A673 (cell line): ENCODE results near the gene LRRC57. TPM values are rescaled to one million over a fixed set of nuclear protein-coding genes. Genes with fewer than 3 reads are reported as not detected.

ENCODE experiments used
- BruUV-seq: library from RNA; stranded (reverse); fragments of 400-500 nt; replicated peaks from 2 replicates; lab custom pipeline; 2021; lab: Mats Ljungman, UMichigan
- CTCF ChIA-PET: fragments of 300-600 bp; sonication (Branson Sonifier 250); formaldehyde crosslinking; loops from one replicate; lab custom pipeline; 2022; ENCODE audit warnings: antibody characterized with exemption; lab: Charles Lee
- POLR2A ChIA-PET: fragments of 300-600 bp; sonication (Branson Sonifier 250); formaldehyde crosslinking; loops from one replicate; lab custom pipeline; 2022; ENCODE audit warnings: antibody characterized with exemption; ENCODE audit not compliant: low non-redundant PET; lab: Charles Lee
- DNase-seq: peaks from one replicate; pipeline ENCODE4 v3.0.0-alpha.2; 2015; ENCODE audit warnings: low spot score
- H3K27ac ChIP-seq: fragments of 200-600 bp; sonication (generic); 2 replicates; pipeline ENCODE4 v1.5.1; 2016; ENCODE audit warnings: mixed run types, low read depth, mild to moderate bottlenecking, mixed read lengths, antibody characterized with exemption, low read length; ENCODE audit not compliant: poor library complexity, severe bottlenecking
- H3K27me3 ChIP-seq: fragments of 200-600 bp; sonication (generic); replicated peaks from 2 replicates; pipeline ENCODE4 v1.6.1; 2017; ENCODE audit warnings: mixed run types, low read depth, mild to moderate bottlenecking, mixed read lengths, antibody characterized with exemption, low read length; ENCODE audit not compliant: insufficient read depth, poor library complexity
- H3K36me3 ChIP-seq: fragments of 200-600 bp; sonication (generic); 2 replicates; pipeline ENCODE4 v1.6.1; 2016; ENCODE audit warnings: mixed run types, mild to moderate bottlenecking, mixed read lengths, antibody characterized with exemption, low read length; ENCODE audit not compliant: insufficient read depth, poor library complexity, severe bottlenecking
- H3K4me1 ChIP-seq: fragments of 200-600 bp; sonication (generic); 2 replicates; pipeline ENCODE4 v1.6.1; 2017; ENCODE audit warnings: mixed run types, mild to moderate bottlenecking, mixed read lengths, antibody characterized with exemption, low read length; ENCODE audit not compliant: insufficient read depth, poor library complexity, severe bottlenecking
- H3K4me3 ChIP-seq: fragments of 200-600 bp; sonication (generic); 2 replicates; pipeline ENCODE4 v1.5.1; 2016; ENCODE audit warnings: low read depth, mixed run types, mild to moderate bottlenecking, mixed read lengths, low read length; ENCODE audit not compliant: poor library complexity, severe bottlenecking
- H3K9me3 ChIP-seq: fragments of 200-600 bp; sonication (generic); 2 replicates; pipeline ENCODE4 v1.6.1; 2016; ENCODE audit warnings: mixed run types, low read depth, mild to moderate bottlenecking, mixed read lengths, antibody characterized with exemption, low read length; ENCODE audit not compliant: poor library complexity, severe bottlenecking
- EZH2 ChIP-seq: fragments of 200-600 bp; sonication (generic); IDR thresholded peaks from 2 replicates; pipeline ENCODE4 v1.6.1; 2017; ENCODE audit warnings: borderline replicate concordance, low read depth, mild to moderate bottlenecking, mixed read lengths, antibody characterized with exemption, low read length; ENCODE audit not compliant: poor library complexity, severe bottlenecking
- intact Hi-C: fragments of 100-400 bp; cut with micrococcal nuclease; formaldehyde crosslinking; loops from one replicate; pipeline ENCODE4 v1.10.0; 2022; ENCODE audit not compliant: unreplicated experiment
- total RNA-seq: library from RNA; stranded (reverse); gene quantifications from 2 replicates; pipeline ENCODE4 v1.2.3, GENCODE V29; 2021
- TF ChIP-seq, protein P1 (sequence below): fragments of 300-800, 200-600 bp; sonication (generic); conservative IDR thresholded peaks from 2 replicates; pipeline ENCODE4 v1.5.1; 2017; ENCODE audit warnings: low read depth, mild to moderate bottlenecking, antibody characterized with exemption, low read length, moderate library complexity, mixed read lengths

Gene LRRC57
- total RNA-seq, 1 experiment from 2014 or later: 32.7 TPM

- CTCF ChIA-PET: no interaction called here
- no peaks in the 10 kb centered on the region for H3K27me3 ChIP-seq
These were observed 42.1 kb upstream of the LRRC57 start for GRCh38 chr15:42590619-42591237.

DNA sequence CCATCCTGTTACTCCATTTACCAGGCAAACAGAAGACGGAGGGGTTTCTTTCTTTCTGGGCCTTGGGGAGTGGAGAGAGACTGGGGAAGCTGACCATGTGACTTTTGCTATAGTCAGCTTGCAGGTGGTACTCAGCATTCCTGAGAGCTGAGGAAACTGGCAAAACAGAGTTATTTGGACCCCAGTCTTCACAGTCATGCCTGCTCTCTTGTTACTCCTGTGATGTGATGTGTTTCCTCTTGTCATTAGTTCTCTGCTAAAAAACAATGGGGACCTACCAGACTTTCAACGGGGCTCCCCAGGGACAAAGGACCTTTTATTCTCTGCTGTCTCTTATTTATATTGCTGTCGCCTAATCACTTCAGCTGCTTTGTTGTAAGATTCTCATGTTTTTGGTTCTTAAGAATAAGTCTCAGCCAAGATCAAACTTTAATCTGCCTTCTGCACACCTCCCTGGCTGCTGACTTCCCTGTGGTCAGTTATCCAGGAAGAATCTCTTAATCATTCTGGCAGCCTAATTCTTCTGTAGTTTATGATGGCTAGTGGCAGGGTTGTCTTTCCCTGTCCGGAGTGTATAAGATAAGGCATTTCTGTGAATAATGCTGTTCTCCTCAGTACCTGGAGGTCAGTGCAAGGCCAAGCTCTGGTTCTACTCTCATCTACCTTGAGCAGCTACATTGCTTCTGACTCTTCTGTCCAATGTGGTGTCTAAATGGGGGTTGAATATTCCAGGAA is 35.6 kb upstream of the LRRC57 start:
- DNase-seq: peak; percentile 48
- Histone ChIP-seq H3K4me3 (no peak overlapping the region), H3K36me3 (peaks cover 6% of the 10 kb centered on the region), H3K27ac (peak overlapping the region; percentile 39), H3K9me3 (no peaks in the 10 kb centered on the region), H3K4me1 (peaks cover 38% of the 10 kb centered on the region), H3K27me3 (no peaks in the 10 kb centered on the region)
- intact Hi-C loops: loop anchor here (5.0 kb wide), 1 partner anchor 68 kb away; no protein-coding TSS in a partner anchor
- no peak for TF ChIP-seq EZH2
- TF ChIP-seq, protein P1, sequence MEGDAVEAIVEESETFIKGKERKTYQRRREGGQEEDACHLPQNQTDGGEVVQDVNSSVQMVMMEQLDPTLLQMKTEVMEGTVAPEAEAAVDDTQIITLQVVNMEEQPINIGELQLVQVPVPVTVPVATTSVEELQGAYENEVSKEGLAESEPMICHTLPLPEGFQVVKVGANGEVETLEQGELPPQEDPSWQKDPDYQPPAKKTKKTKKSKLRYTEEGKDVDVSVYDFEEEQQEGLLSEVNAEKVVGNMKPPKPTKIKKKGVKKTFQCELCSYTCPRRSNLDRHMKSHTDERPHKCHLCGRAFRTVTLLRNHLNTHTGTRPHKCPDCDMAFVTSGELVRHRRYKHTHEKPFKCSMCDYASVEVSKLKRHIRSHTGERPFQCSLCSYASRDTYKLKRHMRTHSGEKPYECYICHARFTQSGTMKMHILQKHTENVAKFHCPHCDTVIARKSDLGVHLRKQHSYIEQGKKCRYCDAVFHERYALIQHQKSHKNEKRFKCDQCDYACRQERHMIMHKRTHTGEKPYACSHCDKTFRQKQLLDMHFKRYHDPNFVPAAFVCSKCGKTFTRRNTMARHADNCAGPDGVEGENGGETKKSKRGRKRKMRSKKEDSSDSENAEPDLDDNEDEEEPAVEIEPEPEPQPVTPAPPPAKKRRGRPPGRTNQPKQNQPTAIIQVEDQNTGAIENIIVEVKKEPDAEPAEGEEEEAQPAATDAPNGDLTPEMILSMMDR: no peak
- POLR2A ChIA-PET: interaction anchor here (0.6 kb wide), 1 partner anchor 133 kb away, joined by 3 read pairs; no protein-coding TSS in a partner anchor
- CTCF ChIA-PET: no interaction called here
- no TSS peak for BruUV-seq

More at GRCh38 chr15:42590619-42591237, 42.1 kb upstream of the LRRC57 start:
- no TSS peak for BruUV-seq
- H3K4me1 ChIP-seq: peaks cover 4% of the 10 kb centered on the region
- no peak overlapping the region for H3K27ac ChIP-seq
- H3K36me3 ChIP-seq: peaks cover 9% of the 10 kb centered on the region
- H3K9me3 ChIP-seq: no peaks in the 10 kb centered on the region
- no peak overlapping the region for H3K4me3 ChIP-seq
- no peak for TF ChIP-seq EZH2
- TF ChIP-seq, protein P1: no peak
- intact Hi-C loops: no loop called here
- DNase-seq: no peak
- POLR2A ChIA-PET: interaction anchor here (0.6 kb wide), 1 partner anchor 80 kb away, joined by 3 read pairs; no protein-coding TSS in a partner anchor

DNA sequence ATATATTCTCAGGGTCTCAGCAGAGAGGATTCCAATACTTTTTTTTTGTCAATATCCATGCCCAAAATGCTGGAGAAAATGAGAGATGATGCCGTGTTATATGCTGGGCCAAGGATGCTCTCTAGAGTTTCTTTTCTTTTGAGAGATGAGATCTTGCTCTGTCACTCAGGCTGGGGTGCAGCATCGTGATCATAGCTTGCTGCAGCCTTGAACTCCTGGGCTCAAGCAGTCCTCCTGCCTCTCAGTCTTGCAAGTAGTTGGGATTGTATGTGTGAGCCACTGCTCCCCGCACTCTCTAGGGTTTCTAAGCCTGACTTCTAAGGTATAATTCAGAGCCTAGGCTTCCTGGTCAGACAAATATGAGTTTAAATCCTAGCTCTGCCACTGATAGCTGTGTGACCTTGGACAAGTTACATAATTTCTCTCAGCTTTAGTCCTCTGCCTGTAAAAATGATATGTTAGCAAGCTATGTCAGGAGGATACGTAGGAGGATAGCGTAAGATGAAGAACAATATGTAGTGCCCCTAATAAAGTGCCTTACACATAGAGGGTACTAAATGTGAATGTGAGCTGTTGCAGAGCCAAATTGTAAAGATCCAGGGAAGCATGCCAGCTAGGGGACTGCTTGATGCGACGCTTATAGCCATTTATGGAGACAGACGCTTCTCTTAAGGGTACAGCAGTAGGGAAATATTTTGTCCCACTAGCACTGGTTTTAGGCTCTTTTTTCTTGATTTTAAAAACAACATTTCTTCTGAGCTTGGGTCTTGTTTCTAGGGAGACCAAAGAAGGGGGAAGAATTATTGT is 34.2 kb upstream of the LRRC57 start:
- intact Hi-C loops: loop anchor here (5.0 kb wide), 1 partner anchor 70 kb away; no protein-coding TSS in a partner anchor
- no TSS peak for BruUV-seq
- H3K4me1 ChIP-seq: peaks cover 38% of the 10 kb centered on the region
- no peaks in the 10 kb centered on the region for H3K27me3 ChIP-seq
- peak overlapping the region; percentile 39 for H3K27ac ChIP-seq
- peaks cover 6% of the 10 kb centered on the region for H3K36me3 ChIP-seq
- DNase-seq: peak; percentile 29
- H3K9me3 ChIP-seq: no peaks in the 10 kb centered on the region
- ChIA-PET CTCF (interaction anchor here (0.8 kb wide), 1 partner anchor 9 kb away, joined by 3 read pairs; no protein-coding TSS in a partner anchor), POLR2A (interaction anchor here (0.6 kb wide), 1 partner anchor 567 kb away, joined by 3 read pairs; no protein-coding TSS in a partner anchor)
- TF ChIP-seq, protein P1: no peak
- no peak for TF ChIP-seq EZH2
- H3K4me3 ChIP-seq: no peak overlapping the region
